ENCODE data around the gene FBXL3.

The FBXL3 gene

DNA sequence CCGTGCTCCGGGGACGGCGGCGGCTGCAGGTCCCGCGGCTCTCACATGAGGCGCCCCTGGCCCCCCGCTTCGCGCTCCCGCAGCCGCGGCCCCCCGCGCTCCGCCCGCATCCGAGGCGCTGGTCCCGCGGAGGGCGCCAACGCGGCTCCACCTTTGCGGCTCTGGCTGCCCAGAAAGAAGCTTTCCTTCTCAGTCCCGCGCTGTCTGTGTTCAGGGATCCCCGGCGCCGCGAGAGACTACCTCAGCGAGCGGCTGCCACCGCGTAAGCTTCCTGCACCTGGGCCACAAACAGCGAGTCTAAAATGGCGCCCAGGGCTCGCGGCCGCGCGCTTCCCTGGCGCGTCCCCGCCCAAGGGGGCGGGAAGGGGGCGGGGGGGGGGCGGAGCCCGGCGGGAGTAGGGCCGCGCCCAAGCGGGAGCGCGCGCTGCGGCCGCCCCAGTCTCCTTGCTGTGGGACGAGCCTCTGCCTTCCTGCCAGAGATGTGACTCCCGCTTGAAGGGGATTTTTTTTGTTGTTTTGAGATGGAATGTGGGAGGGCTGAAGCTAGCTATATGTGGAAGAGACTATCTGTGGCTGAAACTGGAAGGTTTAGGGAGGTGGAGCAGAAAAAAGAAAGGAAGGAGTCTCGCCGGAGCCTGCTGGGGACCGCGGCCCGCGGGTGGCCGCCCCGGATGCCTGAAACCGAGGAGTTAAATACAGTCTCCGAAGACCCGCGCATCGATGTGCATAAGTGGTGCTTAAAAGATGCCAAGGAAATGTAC is at the start of gene FBXL3:
Gene FBXL3 (minus strand): TSS at position 299 of the 761 bp plus-strand sequence. CDS start 5,299 bp downstream, outside the sequence.
- DNase-seq = peak; percentile 86

GRCh38 chr13:77067519-77067918 is 40.6 kb upstream of the FBXL3 start:
- DNase-seq = no peak

DNA sequence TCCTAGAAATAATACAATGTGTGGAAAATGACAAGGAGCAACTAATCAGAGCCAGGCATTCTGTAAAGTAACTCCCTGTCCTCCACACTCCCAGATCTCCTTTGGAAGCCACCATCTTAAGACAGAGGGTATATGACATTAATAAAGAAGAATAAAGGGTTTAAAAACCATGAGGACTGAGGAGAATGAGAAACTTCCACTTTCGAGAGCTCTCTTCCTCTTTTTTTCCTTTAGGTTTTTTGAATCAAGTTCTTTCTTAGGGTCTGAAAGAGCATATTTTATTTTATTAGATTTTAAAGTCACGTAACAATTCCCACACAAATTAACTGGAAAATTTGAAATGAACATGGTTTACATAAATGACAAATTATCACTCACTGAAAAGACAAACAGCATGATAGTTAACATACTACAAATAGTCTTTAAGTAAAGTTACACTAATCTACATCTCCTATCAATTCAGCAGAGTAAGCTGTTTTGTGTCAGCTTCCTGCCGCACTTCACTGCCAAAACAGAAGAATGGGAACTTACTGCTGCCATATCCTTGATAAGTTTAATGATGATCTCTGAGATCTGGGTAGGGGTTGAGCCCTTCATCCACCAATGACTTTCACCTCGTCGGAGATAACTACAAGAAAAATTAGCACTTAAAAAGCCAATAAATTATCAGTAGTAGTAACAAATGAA is 38.6 kb upstream of the FBXL3 start:
- no peak for DNase-seq

DNA sequence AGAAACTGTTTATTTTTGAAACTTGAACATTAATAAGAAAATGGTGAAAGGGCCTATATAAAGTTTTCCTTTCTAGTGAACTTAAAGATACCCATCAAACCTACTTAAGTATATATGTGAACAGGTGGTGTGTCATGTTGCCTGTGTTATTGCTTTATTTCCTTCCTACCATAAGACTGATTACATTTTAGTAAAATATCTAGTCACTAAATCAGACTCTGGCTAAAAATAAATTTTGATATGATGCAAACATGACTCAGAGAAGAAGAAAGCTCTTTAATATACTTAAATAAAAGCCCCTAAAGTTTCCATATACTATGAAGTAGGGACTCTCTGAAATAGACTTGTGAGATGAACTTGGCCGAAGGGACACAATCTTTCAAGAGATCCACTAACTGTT is 35.1 kb upstream of the FBXL3 start:
- DNase-seq = no peak

- DNase-seq = no peak
These were observed 34.4 kb upstream of the FBXL3 start for GRCh38 chr13:77061362-77061761.

- no peak for DNase-seq
These were observed 29.9 kb upstream of the FBXL3 start for GRCh38 chr13:77056886-77057285.

- DNase-seq = no peak
These were observed 29.4 kb upstream of the FBXL3 start for GRCh38 chr13:77056382-77056781.

- no peak for DNase-seq
These were observed 28.2 kb upstream of the FBXL3 start for GRCh38 chr13:77055158-77055557.

DNA sequence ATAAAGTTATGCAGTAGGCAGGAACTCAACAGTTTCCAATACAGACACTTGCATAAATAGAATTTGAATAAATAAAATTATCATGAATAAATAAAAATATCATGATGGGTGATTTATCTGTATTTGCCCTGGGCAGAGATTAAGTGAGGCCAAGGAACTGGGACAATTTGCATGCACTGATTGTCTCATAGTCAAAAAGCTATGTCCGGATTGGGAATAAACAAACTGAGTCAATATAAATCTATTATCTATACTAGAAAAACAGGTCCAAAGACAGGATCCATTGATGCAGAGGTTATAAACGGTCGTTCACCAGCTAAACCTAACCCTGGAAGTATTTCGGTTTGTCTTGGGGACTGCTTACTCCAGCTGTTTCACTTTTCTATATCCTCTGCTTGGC is 26.2 kb upstream of the FBXL3 start:
- no peak for DNase-seq

DNA sequence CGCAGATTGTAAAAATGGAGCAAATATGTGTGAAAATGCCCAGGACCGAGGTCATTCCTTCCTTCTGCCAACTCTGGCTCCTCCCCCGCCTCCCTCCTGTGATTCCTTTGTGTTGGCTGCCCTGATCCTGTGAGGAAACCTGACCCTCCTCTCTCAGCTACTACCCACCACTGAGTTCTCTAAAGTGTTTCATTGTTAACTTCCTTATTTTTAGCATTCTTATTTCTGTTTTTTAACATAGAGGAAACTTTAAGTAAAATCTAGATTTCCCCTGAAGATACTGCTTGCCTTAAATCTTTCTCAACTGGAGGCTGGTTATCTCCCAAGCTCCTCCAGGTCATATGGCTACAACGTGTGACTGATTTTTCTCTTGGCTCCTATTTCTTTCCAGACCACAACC is 21.7 kb upstream of the FBXL3 start:
- no peak for DNase-seq

GRCh38 chr13:77047649-77048343 is 20.8 kb upstream of the FBXL3 start:
- DNase-seq = no peak

- no peak for DNase-seq
These were observed 15.7 kb upstream of the FBXL3 start for GRCh38 chr13:77042566-77043177.

GRCh38 chr13:77040835-77041234 is 13.9 kb upstream of the FBXL3 start:
- no peak for DNase-seq

DNA sequence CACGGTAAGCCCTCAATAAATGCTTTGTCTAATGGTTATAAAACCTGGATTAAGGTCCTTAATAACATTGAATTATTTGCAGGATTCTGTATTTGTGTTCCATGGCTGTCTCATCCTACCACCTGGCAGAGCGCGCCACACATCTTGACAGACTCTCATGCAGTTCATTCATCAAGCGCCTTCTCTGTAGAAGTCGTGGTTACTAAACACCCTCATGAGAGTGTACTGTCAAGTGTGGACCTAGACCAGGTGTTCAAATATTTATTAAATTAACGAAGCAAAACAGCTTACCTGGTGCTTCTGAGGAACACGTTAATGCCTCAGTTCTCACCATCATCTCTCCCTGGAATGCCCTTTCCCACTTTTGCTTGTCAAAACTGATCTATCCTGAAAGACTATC is 13.1 kb upstream of the FBXL3 start:
- DNase-seq = no peak

GRCh38 chr13:77038907-77039480 is 12.0 kb upstream of the FBXL3 start:
- no peak for DNase-seq

- no peak for DNase-seq
These were observed 9.3 kb upstream of the FBXL3 start for GRCh38 chr13:77036279-77036678.

GRCh38 chr13:77034881-77035280 is 7.9 kb upstream of the FBXL3 start:
- no peak for DNase-seq

- DNase-seq = no peak
These were observed 6.9 kb upstream of the FBXL3 start for GRCh38 chr13:77033717-77034302.

DNA sequence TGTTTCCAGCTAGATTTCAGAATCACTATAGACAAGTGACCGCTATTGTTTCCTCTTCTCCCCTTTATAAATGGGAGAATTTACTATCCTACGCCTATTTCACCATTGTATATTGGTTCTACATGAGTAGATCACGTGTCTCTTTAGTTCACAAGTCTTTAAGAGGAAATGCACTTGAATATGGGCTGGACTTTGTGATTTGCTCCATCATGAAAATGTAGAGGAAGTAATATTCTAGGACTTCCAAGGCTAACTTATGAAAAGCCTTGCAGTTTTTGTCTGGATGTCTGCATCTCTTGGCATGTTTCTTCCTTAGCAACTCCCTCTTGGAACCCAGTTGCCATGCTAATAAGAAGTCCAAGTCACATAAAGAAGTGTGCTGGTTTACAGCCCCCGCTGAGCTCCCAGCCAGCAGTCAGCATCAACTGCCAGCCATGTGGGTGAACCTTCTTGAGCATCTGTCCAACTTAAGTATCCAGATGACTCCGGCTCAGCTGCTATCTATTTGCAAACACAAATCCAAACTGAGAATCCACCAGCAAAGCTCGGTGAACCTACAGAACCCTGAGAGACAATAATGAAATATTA is 4.8 kb upstream of the FBXL3 start:
- DNase-seq = no peak

DNA sequence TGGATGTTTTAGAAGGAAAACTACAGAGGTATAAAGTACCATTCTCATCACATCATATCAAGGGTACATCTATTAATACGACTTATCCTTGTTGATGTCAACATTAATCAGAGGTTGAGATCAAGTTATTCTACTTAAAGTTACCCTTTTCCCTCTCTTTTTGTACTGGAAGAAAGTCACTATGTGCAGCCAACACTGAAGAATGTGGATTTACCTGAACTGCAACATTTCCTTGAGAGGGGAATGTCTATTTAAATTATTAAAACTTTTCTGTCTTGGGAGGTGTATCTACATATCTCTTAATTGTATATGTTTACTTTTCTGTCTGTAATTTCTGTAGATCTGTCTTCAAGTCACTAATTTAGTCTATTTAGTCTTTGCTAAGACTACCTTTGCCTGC is 2.5 kb upstream of the FBXL3 start:
- DNase-seq = no peak

DNA sequence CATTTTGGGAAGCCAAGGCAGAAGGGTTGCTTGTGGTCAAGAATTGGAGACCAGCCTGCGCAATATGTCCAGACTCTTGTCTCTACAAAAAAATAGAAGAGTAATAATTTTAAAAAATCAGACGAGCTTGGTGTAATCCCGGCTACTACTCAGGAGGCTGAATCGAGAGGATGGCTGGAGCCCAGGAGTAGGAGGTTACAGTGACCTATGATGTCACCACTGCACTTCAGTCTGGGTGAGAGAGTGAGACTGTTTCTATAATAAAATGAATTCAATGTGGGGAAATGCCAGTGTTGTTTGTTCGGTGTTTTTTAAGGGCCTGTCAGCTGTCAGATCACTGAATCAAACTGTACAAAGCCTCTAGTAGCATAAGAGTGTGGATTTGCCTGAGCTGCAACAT is 1.2 kb upstream of the FBXL3 start:
- no peak for DNase-seq

- peak; percentile 82 for DNase-seq
These were observed 601 bp downstream of the FBXL3 start for GRCh38 chr13:77026255-77026860.
